GM19324 (cell line): ENCODE results near the gene PFKP.

Experiments used
- ATAC-seq: cut with Tn5 transposase; IDR thresholded peaks from one replicate; pipeline ENCODE4 v1.9.1; 2021; ENCODE audit warnings: mild to moderate bottlenecking, moderate library complexity; ENCODE audit not compliant: unreplicated experiment, low FRiP score

PFKP gene

DNA sequence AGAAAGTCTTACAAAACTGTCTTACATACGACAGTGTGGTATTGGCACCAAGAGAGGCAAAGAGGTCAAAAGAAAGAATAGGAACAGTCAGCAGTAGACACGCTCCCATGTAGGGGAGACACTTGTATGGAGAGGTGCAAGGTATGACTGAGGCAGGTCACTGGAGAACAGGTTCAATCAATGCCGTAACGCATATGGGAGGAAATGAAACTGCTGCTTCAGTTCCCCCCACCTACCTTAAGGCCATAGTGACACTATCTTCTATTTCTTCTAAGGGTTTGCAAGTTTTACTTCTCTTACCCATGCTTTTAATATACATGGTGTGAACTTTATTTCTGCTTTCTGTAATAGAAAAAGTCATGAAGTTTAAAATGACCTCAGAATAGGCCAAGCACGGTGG is 110.7 kb downstream of the PFKP start:
- no peak for ATAC-seq

GRCh38 chr10:3179174-3179573 is 111.8 kb downstream of the PFKP start:
- no peak for ATAC-seq

GRCh38 chr10:3180355-3181025 is 113.1 kb downstream of the PFKP start:
- no peak for ATAC-seq

DNA sequence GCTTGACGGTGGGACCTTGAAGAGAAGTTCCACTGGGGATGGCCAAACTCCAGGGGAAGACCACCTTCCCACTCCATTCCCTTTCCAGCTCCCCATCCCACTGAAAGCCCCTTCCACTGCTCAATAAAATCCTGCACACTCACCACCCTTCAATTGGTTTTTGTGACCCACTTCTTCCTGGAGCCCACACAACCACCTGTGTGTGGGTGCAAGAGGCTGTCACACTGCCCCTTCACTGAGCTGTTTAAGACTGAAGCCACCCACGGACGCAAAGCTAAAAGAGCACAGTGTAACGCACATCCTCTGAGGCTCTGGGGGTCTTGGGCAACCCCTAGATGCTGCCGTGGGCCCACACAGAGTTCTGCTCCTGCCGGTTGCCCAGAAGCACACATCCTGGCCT is 118.0 kb downstream of the PFKP start:
- no peak for ATAC-seq

GRCh38 chr10:3186368-3186767 is 119.0 kb downstream of the PFKP start:
- no peak for ATAC-seq
